KBM-7 (cell line): ENCODE data around the gene SLC30A1.
"Not testable (repeated sequence)": the region's sequence is repeated elsewhere in the genome, so short reads cannot be mapped to it uniquely, and the experiment has no call there.

Source experiments
- DNase-seq: peaks from one replicate; pipeline ENCODE4 v3.0.0-alpha.2; 2015
- in situ Hi-C: fragments of 300-500 bp; cut with MboI; formaldehyde crosslinking; loops from 2 replicates; pipeline ENCODE4 v1.14.3; 2020; ENCODE audit warnings: low sequenced_read_pairs, low pct_unique_long_range_greater_than_20kb, mixed read lengths

The SLC30A1 gene, protein sequence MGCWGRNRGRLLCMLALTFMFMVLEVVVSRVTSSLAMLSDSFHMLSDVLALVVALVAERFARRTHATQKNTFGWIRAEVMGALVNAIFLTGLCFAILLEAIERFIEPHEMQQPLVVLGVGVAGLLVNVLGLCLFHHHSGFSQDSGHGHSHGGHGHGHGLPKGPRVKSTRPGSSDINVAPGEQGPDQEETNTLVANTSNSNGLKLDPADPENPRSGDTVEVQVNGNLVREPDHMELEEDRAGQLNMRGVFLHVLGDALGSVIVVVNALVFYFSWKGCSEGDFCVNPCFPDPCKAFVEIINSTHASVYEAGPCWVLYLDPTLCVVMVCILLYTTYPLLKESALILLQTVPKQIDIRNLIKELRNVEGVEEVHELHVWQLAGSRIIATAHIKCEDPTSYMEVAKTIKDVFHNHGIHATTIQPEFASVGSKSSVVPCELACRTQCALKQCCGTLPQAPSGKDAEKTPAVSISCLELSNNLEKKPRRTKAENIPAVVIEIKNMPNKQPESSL

DNA sequence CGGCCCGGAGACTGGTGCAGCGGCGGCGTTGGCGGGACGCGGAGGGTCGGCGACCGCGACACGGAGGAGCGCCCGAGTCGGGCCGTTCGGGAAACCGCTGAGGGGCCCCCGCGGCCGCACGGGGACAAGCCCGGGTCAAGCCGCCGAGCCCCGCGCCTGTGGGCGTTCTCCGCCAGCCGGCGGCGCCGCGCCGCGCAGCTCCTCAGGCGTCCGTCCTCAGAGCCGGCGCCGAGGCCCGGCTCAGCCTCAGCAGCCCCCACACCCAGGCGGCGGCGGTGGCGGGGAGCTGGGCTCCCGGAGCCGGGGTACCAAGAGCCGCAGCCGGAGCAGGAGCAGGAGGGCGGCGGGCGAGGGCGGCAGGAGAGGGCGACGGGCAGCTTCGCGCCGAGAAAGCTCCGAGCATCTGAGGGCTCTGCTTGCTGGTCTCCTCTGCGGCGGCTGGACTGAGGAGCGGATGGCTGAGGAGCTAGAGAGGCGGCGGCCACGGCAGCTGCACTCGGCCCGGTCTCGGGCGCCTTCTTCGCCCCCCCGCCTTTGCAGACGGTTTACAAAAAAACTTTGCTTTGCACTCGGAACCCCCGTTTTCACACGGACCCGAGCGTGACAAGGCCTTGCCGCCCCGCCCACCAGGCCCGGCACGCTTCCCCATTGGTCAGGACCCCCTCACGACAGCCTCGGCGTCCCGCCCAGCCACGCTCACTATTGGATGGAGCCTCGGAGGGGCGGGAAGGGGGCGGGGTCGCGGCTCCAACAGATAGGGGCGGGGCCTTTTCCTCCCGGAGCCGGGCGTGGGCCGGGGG, at the start of gene SLC30A1:
Gene SLC30A1, minus strand, starts transcription at position 522 of the 800 bp plus-strand sequence. CDS start 549 bp downstream, outside the sequence.
- DNase-seq, result peak; percentile 97

DNA sequence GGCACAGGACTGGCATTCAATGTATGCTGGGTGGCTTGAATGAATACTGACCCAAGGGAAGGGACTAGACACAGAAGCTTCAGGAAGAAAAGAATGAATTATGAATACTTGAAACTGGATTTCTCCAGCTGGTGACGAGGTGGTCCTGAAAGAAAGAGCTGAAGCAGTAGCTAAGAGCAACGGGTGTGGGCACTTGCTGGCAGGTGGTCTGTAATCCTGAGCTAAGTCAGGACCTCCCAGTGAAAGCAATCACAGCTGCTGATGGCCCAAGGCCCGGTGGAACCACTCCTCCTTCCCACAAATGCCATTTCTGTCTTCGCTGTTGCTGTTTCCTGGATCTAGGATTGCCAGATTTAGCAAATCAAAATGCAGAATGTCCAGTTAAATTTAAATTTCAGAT, 49.5 kb upstream of the SLC30A1 start:
- DNase-seq, result no peak
- in situ Hi-C loops, result no loop called here

More for the DNA sequence above, at the start of gene SLC30A1:
- in situ Hi-C loops, result no loop called here

DNA sequence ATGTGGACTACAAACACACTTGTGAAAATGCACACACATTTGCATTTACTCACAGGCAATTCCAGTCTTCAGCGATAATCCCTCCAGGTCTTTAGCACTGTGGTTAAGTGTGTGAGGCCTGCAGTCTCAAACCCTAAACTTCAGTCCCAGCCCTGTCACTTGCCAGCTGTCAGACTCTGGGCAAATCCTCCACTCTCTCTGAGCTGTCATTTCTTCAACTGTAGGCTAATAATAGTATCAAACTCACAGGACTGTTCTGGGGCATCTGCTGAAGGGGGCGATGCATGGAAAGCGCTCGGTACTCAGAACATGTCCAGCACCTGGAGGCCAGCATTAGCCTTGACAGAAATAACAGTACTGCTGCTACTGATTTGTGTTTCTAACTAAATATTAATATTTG, 48.3 kb upstream of the SLC30A1 start:
- DNase-seq, result no peak
- in situ Hi-C loops, result no loop called here

DNA sequence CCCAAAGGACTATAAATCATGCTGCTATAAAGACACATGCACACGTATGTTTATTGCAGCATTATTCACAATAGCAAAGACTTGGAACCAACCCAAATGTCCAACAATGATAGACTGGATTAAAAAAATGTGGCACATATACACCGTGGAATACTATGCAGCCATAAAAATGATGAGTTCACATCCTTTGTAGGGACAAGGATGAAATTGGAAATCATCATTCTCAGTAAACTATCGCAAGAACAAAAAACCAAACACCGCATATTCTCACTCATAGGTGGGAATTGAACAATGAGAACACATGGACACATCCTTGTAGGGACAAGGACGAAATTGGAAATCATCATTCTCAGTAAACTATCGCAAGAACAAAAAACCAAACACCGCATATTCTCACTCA, 46.9 kb upstream of the SLC30A1 start:
- in situ Hi-C loops, DNase-seq: not testable (repeated sequence)

DNA sequence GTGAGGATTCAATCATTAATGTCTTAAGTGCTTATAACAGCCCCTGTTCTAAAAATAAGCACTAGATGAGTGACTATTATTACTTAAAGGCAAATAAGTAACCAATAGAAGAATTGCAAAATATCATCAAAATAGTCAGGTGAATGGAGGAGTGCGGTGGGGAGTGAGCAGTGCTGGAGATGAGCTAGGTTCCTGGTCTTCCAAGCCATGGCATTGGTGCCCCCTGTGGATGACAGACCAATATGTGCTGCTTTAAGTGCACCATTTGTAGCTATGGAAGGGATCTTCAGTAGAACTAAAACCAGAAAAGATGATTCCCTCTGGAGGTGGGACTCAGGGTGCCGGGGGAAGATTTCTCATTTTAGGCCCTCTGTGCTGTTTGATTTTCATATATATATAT, 46.1 kb upstream of the SLC30A1 start:
- peak; percentile 62 for DNase-seq
- in situ Hi-C loops, result no loop called here

DNA sequence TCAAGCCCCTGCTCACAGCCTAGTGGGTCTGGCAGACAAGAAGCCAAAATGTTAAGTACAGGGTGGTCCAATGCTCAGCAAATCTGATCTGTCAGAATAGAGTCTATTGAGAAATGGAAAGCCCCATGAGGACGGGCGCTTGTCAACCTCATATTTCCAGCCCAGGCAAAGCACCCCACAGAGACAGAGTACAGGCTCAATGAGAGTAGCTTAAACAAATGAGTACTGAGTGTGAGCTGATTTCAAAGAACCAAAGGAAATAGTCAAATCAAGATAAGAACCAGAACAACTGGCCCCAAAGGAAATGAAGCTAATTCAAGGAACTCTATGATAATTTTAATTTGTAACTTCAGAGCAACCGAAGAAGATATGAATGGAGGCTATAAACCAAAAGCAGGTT, 44.6 kb upstream of the SLC30A1 start:
- in situ Hi-C loops, result no loop called here

DNA sequence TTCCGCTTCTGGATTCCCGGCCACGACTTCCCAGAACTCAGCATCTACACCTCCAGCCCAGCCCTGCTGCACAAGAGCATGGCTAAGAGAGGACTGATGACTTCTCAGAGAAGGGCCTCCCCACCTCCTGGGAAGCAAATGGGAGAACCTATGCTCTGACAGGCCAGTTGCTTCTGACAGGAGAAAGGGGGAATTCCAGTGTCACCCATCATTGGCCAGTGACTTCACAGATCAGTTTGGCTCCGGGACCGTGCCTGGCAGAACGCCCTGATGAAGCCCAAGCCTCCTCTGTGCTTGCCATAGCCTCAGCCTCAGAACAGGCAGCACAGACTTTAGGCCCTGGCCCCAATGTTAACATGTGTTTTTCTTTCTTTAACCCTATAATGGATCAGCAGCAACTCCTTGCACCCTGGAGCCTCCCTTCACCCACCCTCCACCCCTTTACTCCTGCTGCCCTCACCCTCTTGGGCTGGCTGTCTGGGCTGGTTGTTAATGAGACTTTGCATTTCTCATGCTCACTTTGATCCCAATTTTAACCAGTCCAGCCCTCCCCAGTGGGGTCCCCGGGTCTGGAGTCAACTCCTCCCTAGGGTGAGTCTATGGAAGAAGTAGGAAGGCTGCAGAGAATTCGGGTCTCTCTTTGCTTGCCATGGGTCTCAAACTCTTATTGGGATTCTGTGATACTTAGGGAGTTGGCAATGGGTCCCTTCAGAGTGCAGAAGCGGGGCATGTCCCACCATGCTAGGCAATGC, 42.7 kb upstream of the SLC30A1 start:
- DNase-seq, result no peak
- in situ Hi-C loops, result no loop called here

More for the DNA sequence above, 44.6 kb upstream of the SLC30A1 start:
- peak; percentile 20 for DNase-seq

DNA sequence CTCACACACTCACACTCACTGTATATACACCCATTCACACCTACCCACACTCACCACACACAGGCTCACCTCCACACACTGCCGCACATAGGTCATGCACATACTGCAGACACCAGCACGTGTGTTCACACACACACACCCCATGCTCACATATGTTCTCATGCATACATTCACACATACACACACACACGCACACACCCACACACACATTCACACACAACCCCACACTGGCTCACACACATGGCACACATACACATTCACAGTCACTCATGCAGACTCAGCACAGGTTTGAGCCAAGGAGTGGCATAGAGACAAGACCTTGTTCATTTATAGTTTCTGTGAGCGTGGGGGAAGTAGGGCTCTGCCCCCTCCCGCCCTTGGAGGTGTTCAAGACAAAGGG, 41.1 kb upstream of the SLC30A1 start:
- in situ Hi-C loops, result no loop called here
- DNase-seq, result no peak

DNA sequence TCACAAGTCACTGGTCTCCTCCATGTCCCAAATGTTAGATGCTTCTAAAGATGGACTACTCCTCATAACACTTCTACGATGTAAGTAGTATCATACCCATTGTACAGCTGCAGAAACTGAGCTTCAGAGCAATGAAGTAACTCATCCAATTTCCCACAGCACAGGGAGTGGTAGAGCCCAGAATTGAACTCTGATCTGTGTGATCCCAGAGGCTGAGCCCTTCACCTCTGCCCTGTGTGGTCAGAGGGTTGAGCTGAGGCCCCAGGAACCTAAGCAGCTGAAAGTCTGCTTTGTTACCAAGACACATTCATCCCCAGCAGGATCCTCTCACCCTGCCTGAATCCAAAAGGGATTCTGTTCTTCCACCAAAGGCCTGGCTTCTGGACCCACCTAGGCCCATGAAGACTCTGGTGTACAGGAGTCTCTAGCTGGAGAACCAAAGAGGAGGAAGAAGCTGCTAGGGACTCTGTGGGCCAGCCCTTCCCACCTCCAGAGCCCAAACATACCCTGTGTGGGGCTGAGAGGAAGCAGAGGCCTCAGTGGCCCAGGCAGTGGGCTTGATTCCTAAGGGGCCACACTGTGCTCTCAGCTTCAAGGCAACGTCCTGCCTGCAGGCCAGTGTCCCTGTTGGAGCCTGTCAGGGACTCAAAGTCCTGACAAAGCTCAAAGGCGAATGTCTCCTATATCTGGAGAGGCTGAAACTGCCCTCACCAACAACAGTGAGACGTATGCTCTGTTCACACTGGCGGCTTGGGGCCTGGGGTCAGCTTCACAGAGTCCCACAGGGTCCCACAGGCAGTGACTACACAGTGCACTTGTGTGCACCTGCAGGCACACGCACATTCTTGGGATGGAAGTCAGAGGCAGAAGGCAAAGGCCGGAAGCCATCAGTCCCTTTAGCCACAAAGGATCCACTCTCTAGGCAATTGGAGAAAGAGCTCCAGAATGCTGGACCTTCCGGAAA, 40.4 kb upstream of the SLC30A1 start:
- in situ Hi-C loops, result no loop called here
- no peak for DNase-seq

DNA sequence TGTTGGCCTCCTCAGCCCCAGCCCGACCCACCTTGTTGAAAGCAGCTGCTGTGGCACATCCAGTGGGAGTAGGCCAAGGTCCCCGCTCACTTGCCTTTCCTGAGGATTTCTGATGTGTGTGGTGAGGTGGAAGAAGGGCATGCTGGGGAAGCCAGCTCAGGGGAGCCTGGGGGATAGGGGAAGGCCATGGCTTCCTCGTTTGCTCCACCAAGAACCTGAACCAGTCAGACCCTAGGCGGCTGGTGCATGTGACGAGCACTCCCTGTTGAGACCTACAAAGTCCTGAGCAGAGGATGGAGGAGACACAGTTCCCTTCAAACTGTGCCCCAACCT, 38.0 kb upstream of the SLC30A1 start:
- in situ Hi-C loops, result no loop called here

DNA sequence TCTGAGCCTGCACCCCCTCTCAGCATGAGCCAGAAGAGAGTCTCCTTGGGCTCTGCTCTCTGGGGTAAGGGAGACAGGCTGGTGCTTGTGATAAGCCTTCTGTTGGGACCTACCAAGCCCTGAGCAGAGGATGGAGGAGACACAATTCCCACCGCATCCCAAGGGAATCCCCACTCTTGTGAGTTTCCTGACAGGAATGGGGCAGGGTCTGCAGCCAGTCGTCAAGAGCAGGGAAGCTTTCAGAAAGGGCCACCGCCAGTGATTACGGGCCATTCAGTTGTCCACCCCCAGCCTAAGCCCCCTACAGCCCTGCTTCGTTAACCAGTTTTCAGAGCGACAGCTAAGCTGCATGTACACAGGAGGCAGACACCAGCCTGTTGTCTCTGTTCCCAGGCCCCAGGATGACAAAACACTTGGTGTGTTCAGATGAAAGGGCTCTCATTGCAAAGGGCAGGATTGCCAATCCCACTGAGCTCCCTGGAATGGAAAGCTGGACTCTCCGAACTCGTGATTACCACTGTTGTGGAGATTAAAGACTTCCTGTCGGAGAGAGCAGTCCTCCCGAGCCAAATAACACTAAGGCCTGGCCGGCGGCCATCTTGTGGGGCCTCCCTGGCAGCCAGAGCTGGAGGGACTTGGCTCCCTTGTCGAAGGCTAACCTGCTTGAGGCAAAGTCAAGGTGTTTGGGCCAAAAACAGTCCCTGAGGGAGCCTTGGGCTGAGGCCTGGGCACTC, 37.4 kb upstream of the SLC30A1 start:
- in situ Hi-C loops, result no loop called here
- DNase-seq, result no peak

More for the DNA sequence above, 38.0 kb upstream of the SLC30A1 start:
- no peak for DNase-seq

DNA sequence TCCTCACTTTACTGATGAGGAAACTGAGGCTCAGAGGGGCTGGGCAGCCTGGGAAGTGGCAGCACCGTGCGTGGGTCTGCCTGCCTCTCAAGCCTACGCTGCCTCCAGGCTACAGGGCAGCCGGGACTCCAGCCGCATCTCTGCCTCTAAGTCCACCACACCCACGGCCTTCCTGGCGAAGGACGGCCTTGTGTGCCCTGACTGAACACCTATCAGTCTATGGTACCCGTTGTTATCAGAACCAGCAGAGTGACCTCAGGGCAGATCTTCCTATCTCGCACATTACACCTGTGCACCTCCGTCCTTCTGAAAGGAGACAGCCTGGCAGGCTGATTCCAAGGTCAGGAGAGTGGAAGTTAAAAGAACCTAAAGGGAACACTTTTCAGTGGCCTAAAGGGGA, 35.7 kb upstream of the SLC30A1 start:
- no peak for DNase-seq
- in situ Hi-C loops, result no loop called here

DNA sequence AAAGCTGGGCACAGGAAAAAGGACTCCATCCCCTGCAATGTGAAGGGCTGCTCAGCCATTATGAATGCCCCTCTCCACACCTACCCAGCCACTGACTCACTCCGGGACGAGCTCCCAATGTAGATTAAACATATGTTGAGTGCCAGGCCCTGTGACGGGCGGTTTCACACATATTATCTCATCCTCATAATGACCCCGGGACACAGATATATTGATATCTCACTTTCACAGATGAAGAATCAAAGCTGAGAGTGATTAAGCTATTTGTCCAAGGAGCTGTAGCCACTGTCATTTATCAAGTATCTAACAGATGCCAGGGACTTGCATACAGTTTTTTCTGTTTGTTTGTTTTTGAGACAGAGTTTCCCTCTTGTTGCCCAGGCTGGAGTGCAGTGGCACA, 35.0 kb upstream of the SLC30A1 start:
- in situ Hi-C loops, result no loop called here
- no peak for DNase-seq

DNA sequence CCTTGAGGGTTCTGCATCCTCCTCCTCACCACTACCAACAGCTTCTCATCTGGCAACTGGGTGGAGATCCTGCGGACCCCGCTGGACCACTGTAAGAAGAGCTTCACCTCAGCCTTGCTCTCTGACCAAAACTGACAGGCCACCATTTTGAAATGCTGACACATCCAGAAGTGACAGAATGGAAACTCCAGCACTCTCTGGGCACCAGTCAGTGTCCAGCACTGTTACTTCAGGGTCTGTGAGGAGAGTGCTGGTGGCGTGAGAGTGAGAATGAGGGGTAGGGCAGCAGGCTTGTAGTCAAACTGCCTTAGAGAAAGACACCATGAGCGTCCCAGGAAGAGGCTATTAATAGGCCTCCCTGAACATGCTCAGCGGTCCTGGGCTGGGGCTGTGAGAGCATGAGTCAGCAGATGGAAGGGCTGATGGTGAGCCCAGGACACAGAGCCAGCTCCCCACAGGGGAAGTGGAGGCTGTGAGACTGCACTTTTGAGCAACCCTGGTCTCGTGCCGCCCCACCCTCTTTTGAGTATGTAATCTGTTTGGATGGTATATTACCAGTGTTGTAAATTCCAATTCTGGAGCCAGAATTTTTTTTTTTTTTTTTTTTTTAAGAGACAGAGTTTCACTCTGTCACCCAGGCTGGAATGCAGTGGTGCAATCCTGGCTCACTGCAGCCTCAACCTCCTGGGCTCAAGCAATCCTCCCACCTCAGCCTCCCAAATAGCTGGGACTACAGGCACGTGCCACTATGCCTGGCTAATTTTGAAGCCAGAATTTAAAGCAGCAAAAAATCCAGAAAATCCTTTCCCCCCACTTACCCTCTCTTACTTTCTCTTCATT, 34.4 kb upstream of the SLC30A1 start:
- peak; percentile 84 for DNase-seq

DNA sequence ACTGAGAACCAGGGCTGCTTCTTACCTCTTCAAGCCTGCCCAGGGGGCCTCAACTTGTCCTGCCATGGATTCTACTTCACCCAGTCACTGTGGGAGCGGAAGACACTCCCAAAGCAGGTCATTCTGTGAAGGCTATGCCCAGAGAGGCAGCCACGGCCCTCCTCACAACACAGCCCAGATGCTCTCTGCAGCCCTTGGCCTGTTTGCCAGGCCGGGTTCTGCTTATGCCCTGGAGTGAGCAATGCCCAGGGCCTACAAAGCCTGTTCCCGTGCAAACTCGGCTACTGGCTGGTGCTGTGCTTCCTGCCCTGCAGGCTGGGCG, 33.8 kb upstream of the SLC30A1 start:
- DNase-seq, result no peak
- in situ Hi-C loops, result no loop called here

More for the DNA sequence above, 34.4 kb upstream of the SLC30A1 start:
- in situ Hi-C loops, result no loop called here

DNA sequence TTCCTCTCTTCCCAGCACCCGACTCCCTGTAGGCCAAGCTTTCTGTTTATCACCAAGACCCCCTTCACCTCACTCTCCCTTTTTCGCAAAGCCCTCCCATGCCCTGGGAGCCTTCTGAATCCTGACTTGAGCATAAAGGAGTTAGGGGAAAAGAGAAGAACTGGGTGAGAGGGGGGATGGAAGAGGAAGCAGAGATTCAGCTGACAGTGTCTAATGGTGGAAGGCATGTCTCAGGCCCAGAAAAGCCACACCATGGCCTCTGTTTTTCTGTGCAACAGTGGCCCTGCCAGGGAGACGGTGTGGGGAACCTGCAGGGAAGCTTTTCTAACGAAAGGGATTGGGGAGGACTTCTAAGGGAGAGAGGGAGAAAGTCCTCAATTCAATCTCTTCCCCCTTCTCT, 32.9 kb upstream of the SLC30A1 start:
- in situ Hi-C loops, result no loop called here
- no peak for DNase-seq
